H1 (cell line): ENCODE measurements around the gene NMT1. TPM values are rescaled to one million over a fixed set of nuclear protein-coding genes. Genes with fewer than 3 reads are reported as not detected.

Source experiments
- CTCF ChIA-PET: fragments of 300-600 bp; sonication (Branson Sonifier 250); formaldehyde crosslinking; loops from one replicate; lab custom pipeline; 2021; ENCODE audit not compliant: partially characterized antibody; lab: Charles Lee
- POLR2A ChIA-PET: fragments of 300-600 bp; sonication (Branson Sonifier 250); formaldehyde crosslinking; loops from one replicate; lab custom pipeline; 2021; ENCODE audit warnings: inconsistent platforms; ENCODE audit not compliant: partially characterized antibody; lab: Charles Lee
- DNase-seq, 2 experiments: peaks; one replicate each; pipeline versions ENCODE4 v3.0.0 to v3.0.0-alpha.2; 2010 to 2022; ENCODE audit warnings: low spot score in 2 of 2, low read depth in 1 of 2, mixed read lengths in 1 of 2
- FAIRE-seq: peaks from 2 replicates; lab custom pipeline; 2011; peaks lifted over from hg19 to GRCh38; lab: Jason Lieb, UNC
- H2AFZ ChIP-seq: 2 replicates; pipeline ENCODE4 v1.8.1; 2012; ENCODE audit warnings: low read length, inconsistent platforms
- H2AK5ac ChIP-seq: 2 replicates; pipeline ENCODE4 v1.6.1; 2013; ENCODE audit warnings: low read depth, low read length
- H2BK120ac ChIP-seq: replicated peaks from 2 replicates; pipeline ENCODE3; 2013; ENCODE audit warnings: low read depth, low read length, inconsistent platforms
- H2BK12ac ChIP-seq: 2 replicates; pipeline ENCODE4 v1.6.1; 2013; ENCODE audit warnings: low read depth, low read length
- H2BK15ac ChIP-seq: 2 replicates; pipeline ENCODE4 v1.6.1; 2013; ENCODE audit warnings: low read length
- H2BK20ac ChIP-seq: 2 replicates; pipeline ENCODE4 v1.6.1; 2013; ENCODE audit warnings: low read length
- H2BK5ac ChIP-seq: 2 replicates; pipeline ENCODE4 v1.6.1; 2013; ENCODE audit warnings: low read depth, low read length
- H3K14ac ChIP-seq: 2 replicates; pipeline ENCODE4 v1.6.1; 2013; ENCODE audit warnings: inconsistent platforms; ENCODE audit not compliant: insufficient read length
- H3K18ac ChIP-seq: 2 replicates; pipeline ENCODE4 v1.6.1; 2013; ENCODE audit warnings: low read length; ENCODE audit errors: extremely low read depth
- H3K23ac ChIP-seq: 2 replicates; pipeline ENCODE4 v1.6.1; 2013; ENCODE audit warnings: inconsistent platforms; ENCODE audit not compliant: insufficient read length
- H3K23me2 ChIP-seq: 2 replicates; pipeline ENCODE4 v1.6.1; 2013; ENCODE audit warnings: low read depth, low read length
- H3K27ac ChIP-seq: 2 replicates; pipeline ENCODE4 v1.6.1; 2011; ENCODE audit warnings: low read depth, low read length, inconsistent platforms
- H3K27me3 ChIP-seq, 4 experiments: replicated peaks in 1 of 4; 1 replicate in 1 of 4; 2 replicates in 3 of 4; pipeline versions ENCODE4 v1.6.1 to v1.8.1; 2011 to 2013; ENCODE audit warnings: low read length in 3 of 4, mild to moderate bottlenecking in 3 of 4, inconsistent platforms in 2 of 4, mixed read lengths in 2 of 4, moderate library complexity in 1 of 4; ENCODE audit not compliant: control insufficient read depth in 3 of 4, insufficient read depth in 3 of 4; ENCODE audit errors: extremely low read depth in 1 of 4
- H3K36me3 ChIP-seq, 4 experiments: 2 replicates each; pipeline versions ENCODE4 v1.6.1 to v1.8.1; 2011 to 2013; ENCODE audit warnings: mild to moderate bottlenecking in 4 of 4, low read length in 3 of 4, moderate library complexity in 2 of 4, control low read depth in 1 of 4, inconsistent platforms in 1 of 4; ENCODE audit not compliant: insufficient read depth in 4 of 4, control insufficient read depth in 2 of 4
- H3K4ac ChIP-seq: replicated peaks from 2 replicates; pipeline ENCODE3; 2013; ENCODE audit warnings: low read length, low read depth, mixed read lengths, inconsistent platforms; ENCODE audit not compliant: insufficient read length
- H3K4me1 ChIP-seq, 4 experiments: replicated peaks in 1 of 4; 1 replicate in 1 of 4; 2 replicates in 3 of 4; pipeline versions ENCODE4 v1.6.1 to v1.8.1; 2011 to 2013; ENCODE audit warnings: low read length in 3 of 4, inconsistent platforms in 2 of 4, mixed read lengths in 1 of 4; ENCODE audit not compliant: insufficient read depth in 4 of 4, control insufficient read depth in 3 of 4
- H3K4me2 ChIP-seq, 2 experiments: 2 replicates each; pipeline versions ENCODE4 v1.6.1 to v1.8.1; 2011 to 2013; ENCODE audit warnings: low read depth in 2 of 2, low read length in 2 of 2, control low read depth in 1 of 2, inconsistent platforms in 1 of 2, mild to moderate bottlenecking in 1 of 2; ENCODE audit not compliant: insufficient read depth in 1 of 2
- H3K4me3 ChIP-seq, 4 experiments: fragments of 200-600, 300-600 bp in 1 of 4; sonication (generic), shearing (Covaris generic), sonication (Bioruptor Twin) in 1 of 4; 2 replicates each; pipeline versions ENCODE4 v1.5.1 to v1.8.1; 2011 to 2016; ENCODE audit warnings: low read length in 4 of 4, low read depth in 3 of 4, control low read depth in 2 of 4, inconsistent platforms in 2 of 4, mild to moderate bottlenecking in 2 of 4, mixed read lengths in 1 of 4, moderate library complexity in 1 of 4; ENCODE audit not compliant: insufficient read depth in 2 of 4; ENCODE audit errors: extremely low read depth in 1 of 4
- H3K56ac ChIP-seq: replicated peaks from 2 replicates; pipeline ENCODE3; 2013; ENCODE audit warnings: low read depth, mild to moderate bottlenecking, mixed read lengths, low read length, inconsistent platforms; ENCODE audit not compliant: insufficient read length
- H3K79me1 ChIP-seq: 2 replicates; pipeline ENCODE4 v1.6.1; 2013; ENCODE audit warnings: low read depth, low read length, control low read depth
- H3K79me2 ChIP-seq, 2 experiments: 2 replicates each; pipeline versions ENCODE4 v1.6.1 to v1.8.1; 2012 to 2013; ENCODE audit warnings: low read length in 2 of 2, mild to moderate bottlenecking in 2 of 2, inconsistent platforms in 1 of 2; ENCODE audit not compliant: insufficient read depth in 2 of 2, control insufficient read depth in 1 of 2
- H3K9ac ChIP-seq, 4 experiments: replicated peaks in 1 of 4; 1 replicate in 1 of 4; 2 replicates in 3 of 4; pipeline versions ENCODE4 v1.6.1 to v1.8.1; 2011 to 2013; ENCODE audit warnings: low read depth in 3 of 4, low read length in 3 of 4, control low read depth in 2 of 4, mild to moderate bottlenecking in 2 of 4, moderate library complexity in 2 of 4, inconsistent platforms in 1 of 4; ENCODE audit errors: extremely low read depth in 1 of 4
- H3K9me3 ChIP-seq, 2 experiments: 2 replicates each; pipeline versions ENCODE4 v1.6.1 to v1.8.1; 2012 to 2013; ENCODE audit warnings: mild to moderate bottlenecking in 2 of 2, moderate library complexity in 2 of 2, control low read depth in 1 of 2, inconsistent platforms in 1 of 2, low read depth in 1 of 2, low read length in 1 of 2, mixed read lengths in 1 of 2; ENCODE audit not compliant: insufficient read depth in 2 of 2
- H4K20me1 ChIP-seq, 2 experiments: replicated peaks in 1 of 2; 2 replicates each; pipeline versions ENCODE3 to v1.8.1; 2011 to 2013; ENCODE audit warnings: inconsistent platforms in 2 of 2, low read length in 2 of 2, mild to moderate bottlenecking in 1 of 2; ENCODE audit not compliant: insufficient read depth in 2 of 2, control insufficient read depth in 1 of 2
- H4K5ac ChIP-seq: 2 replicates; pipeline ENCODE4 v1.6.1; 2013; ENCODE audit warnings: low read length, low read depth, mixed read lengths, inconsistent platforms; ENCODE audit not compliant: insufficient read length
- H4K8ac ChIP-seq: 2 replicates; pipeline ENCODE4 v1.8.0; 2013; ENCODE audit warnings: mild to moderate bottlenecking, moderate library complexity, low read length, inconsistent platforms; ENCODE audit not compliant: insufficient read depth; ENCODE audit errors: extremely low read depth
- H4K91ac ChIP-seq: replicated peaks from 2 replicates; pipeline ENCODE3; 2013; ENCODE audit warnings: low read length, mixed read lengths, inconsistent platforms; ENCODE audit not compliant: insufficient read length
- ATF2 ChIP-seq: IDR thresholded peaks from 2 replicates; pipeline ENCODE4 v1.6.1; 2012; ENCODE audit warnings: low read length, inconsistent platforms
- CEBPB ChIP-seq: IDR thresholded peaks from 2 replicates; pipeline ENCODE4 v1.6.1; 2012; ENCODE audit warnings: low read depth, low read length
- EZH2 ChIP-seq: fragments of 200-600 bp; sonication (generic); IDR thresholded peaks from 2 replicates; pipeline ENCODE4 v1.7.1; 2012; ENCODE audit warnings: low read depth, mild to moderate bottlenecking, moderate library complexity, low read length, inconsistent platforms; ENCODE audit not compliant: severe bottlenecking
- FOSL1 ChIP-seq: IDR thresholded peaks from 2 replicates; pipeline ENCODE4 v1.6.1; 2011; ENCODE audit warnings: mild to moderate bottlenecking, low read depth, low read length, moderate library complexity; ENCODE audit not compliant: insufficient read depth
- MAFK ChIP-seq: IDR thresholded peaks from 2 replicates; pipeline ENCODE4 v1.6.1; 2012; ENCODE audit warnings: low read depth, mild to moderate bottlenecking, improper control_type of control experiment, low read length
- POLR2A ChIP-seq, 2 experiments: IDR thresholded peaks; 1 replicate in 1 of 2; 2 replicates in 1 of 2; pipeline ENCODE4 v1.6.1; 2011; ENCODE audit warnings: low read depth in 2 of 2, low read length in 2 of 2, mild to moderate bottlenecking in 2 of 2; ENCODE audit errors: control extremely low read depth in 1 of 2
- RNF2 ChIP-seq: fragments of 200-900, 300-1000 bp; sonication (generic); IDR thresholded peaks from 2 replicates; pipeline ENCODE4 v1.7.1; 2016; ENCODE audit warnings: borderline replicate concordance, low read depth, mild to moderate bottlenecking, antibody characterized with exemption, low read length; ENCODE audit not compliant: poor library complexity, severe bottlenecking; ENCODE audit errors: missing control alignments
- SIRT6 ChIP-seq: IDR thresholded peaks from one replicate; pipeline ENCODE4 v1.7.1; 2012; ENCODE audit warnings: low read length, inconsistent platforms
- SP2 ChIP-seq: IDR thresholded peaks from 2 replicates; pipeline ENCODE4 v1.6.1; 2012; ENCODE audit warnings: mild to moderate bottlenecking, low read length, inconsistent platforms
- SP4 ChIP-seq: IDR thresholded peaks from 2 replicates; pipeline ENCODE4 v1.6.1; 2012; ENCODE audit warnings: low read length, inconsistent platforms
- TCF12 ChIP-seq: IDR thresholded peaks from 2 replicates; pipeline ENCODE4 v1.6.1; 2011; ENCODE audit warnings: low read depth, mild to moderate bottlenecking, low read length
- USF2 ChIP-seq: IDR thresholded peaks from 2 replicates; pipeline ENCODE4 v1.6.1; 2011; ENCODE audit warnings: low read length, improper control_type of control experiment
- WGBS, 2 experiments: shearing (Covaris generic) in 1 of 2; methylation state at CpG; one replicate each; pipeline versions ENCODE4 v1.1.6 to v1.1.7; 2013 to 2015; ENCODE audit warnings: low lambda C conversion rate in 2 of 2, mixed read lengths in 2 of 2, inconsistent platforms in 1 of 2, low coverage in 1 of 2, missing lambda C conversion rate in 1 of 2; ENCODE audit not compliant: insufficient replicate concordance in 2 of 2, insufficient coverage in 1 of 2, insufficient read length in 1 of 2; ENCODE audit errors: extremely low coverage in 1 of 2, missing lambda C conversion rate in 1 of 2; 5-methylcytosine and 5-hydroxymethylcytosine counted together
- polyA plus RNA-seq, 7 experiments: library from polyadenylated mRNA; depleted of rRNA in 3 of 7; stranded (reverse) in 5 of 7; unstranded in 2 of 7; fragments of >200 nt in 5 of 7; fragments of 200-250 nt in 2 of 7; gene quantifications; 1 replicate in 5 of 7; 2 replicates in 1 of 7; 4 replicates in 1 of 7; pipeline versions ENCODE4 v1.2.1 to v1.2.3, GENCODE V29; 2011 to 2013; ENCODE audit warnings: missing spikeins in 2 of 7, mixed read lengths in 2 of 7
- total RNA-seq: library from RNA; stranded (reverse); fragmentation: NEBNext Ultra II Directional; extraction: Animal tissue kit (Norgen Biotek cat#: 25700); gene quantifications from 2 replicates; pipeline ENCODE4 v1.2.1, GENCODE V29; 2021

Gene NMT1
- total and polyA plus RNA-seq, 2 of the 8 experiments (the other 6 are each of a cell fraction or from before 2014, with no cell fraction given): 42.9 to 149 TPM

- peaks cover under 1 to 74% of the 10 kb centered on the region in 2 experiments for H3K79me2 ChIP-seq
- H3K4ac ChIP-seq: no peak overlapping the region
- H3K14ac ChIP-seq: no peak overlapping the region
- peaks cover 0 to 5% of the 10 kb centered on the region in 2 experiments for H4K20me1 ChIP-seq
- no peaks in the 10 kb centered on the region for H3K9me3 ChIP-seq
- no peak for FAIRE-seq
- H3K27ac ChIP-seq: no peak overlapping the region
- CTCF ChIA-PET: interaction anchor here (0.8 to 3.1 kb wide), 7 partner anchors 8 to 37 kb away, joined by 3 to 8 read pairs (median 3); no protein-coding TSS in a partner anchor
- H3K9ac ChIP-seq: no peak overlapping the region
- H2AK5ac ChIP-seq: no peak overlapping the region
- H3K23me2 ChIP-seq: no peaks in the 10 kb centered on the region
- H4K8ac ChIP-seq: no peak overlapping the region
- DNase-seq: no peak
- H3K79me1 ChIP-seq: peaks cover 3% of the 10 kb centered on the region; the same call in 1 of the 2 replicates
- H4K5ac ChIP-seq: no peak overlapping the region
- H3K18ac ChIP-seq: no peak overlapping the region
- no peak overlapping the region for H3K4me3 ChIP-seq
- no peak overlapping the region for H3K4me2 ChIP-seq
- H3K4me1 ChIP-seq: no peaks in the 10 kb centered on the region
- H3K23ac ChIP-seq: no peak overlapping the region
- no peaks in the 10 kb centered on the region for H3K27me3 ChIP-seq
- no peak overlapping the region for H2BK120ac ChIP-seq
- WGBS, 2 experiments: 97% methylated on average over 2 of the region's 2 CpGs; no CpG with 5 or more reads in 1 of the 2 experiments
- no peak overlapping the region for H3K56ac ChIP-seq
- H2AFZ ChIP-seq: no peak overlapping the region
- no peak overlapping the region for H2BK5ac ChIP-seq
- H4K91ac ChIP-seq: no peak overlapping the region
- H2BK20ac ChIP-seq: no peak overlapping the region
- POLR2A ChIA-PET: interaction anchor here (1.3 to 1.4 kb wide), 2 partner anchors 10 kb away, joined by 3 to 4 read pairs; no protein-coding TSS in a partner anchor
- H2BK12ac ChIP-seq: no peak overlapping the region
- peaks cover 2 to 17% (median 4%) of the 10 kb centered on the region in 4 experiments; a peak in 1 of 8 replicates for H3K36me3 ChIP-seq
- no peak overlapping the region for H2BK15ac ChIP-seq
- TF ChIP-seq FOSL1: no peak
- no peak for TF ChIP-seq USF2
- no peak for TF ChIP-seq RNF2
- no peak for TF ChIP-seq EZH2
- no peak for TF ChIP-seq SIRT6
- no peak for TF ChIP-seq POLR2A (IDR thresholded peaks at IDR 0.05; ENCODE audit: control extremely low read depth in 1 of 2, low read depth in 2 of 2, low read length in 2 of 2)
- no peak for TF ChIP-seq CEBPB
- TF ChIP-seq SP2: no peak
- TF ChIP-seq ATF2: no peak
- no peak for TF ChIP-seq TCF12
- TF ChIP-seq SP4: no peak
- TF ChIP-seq MAFK: no peak
Measured at GRCh38 chr17:45067637-45068036, 6.5 kb downstream of the NMT1 start.
